Body of pancreas (tissue), 4 donors: ENCODE measurements around the gene SEC24A.

Source experiments
- CTCF ChIP-seq, 7 experiments: fragments of 450-650 bp in 4 of 7; fragments of 200-600 bp in 3 of 7; sonication (generic) in 3 of 7; IDR thresholded peaks; one replicate each; pipeline ENCODE4 v1.5.1; 2016 to 2019; ENCODE audit warnings: antibody characterized with exemption in 7 of 7
- POLR2A ChIP-seq, 3 donors: fragments of 450-650 bp; IDR thresholded peaks; one replicate each; pipeline ENCODE4 v1.6.1; 2016; ENCODE audit warnings: antibody characterized with exemption in 3 of 3, mild to moderate bottlenecking in 2 of 3

- peak; percentile 44 to 96 (median 82) for TF ChIP-seq CTCF (IDR thresholded peaks at IDR 0.05)
- TF ChIP-seq POLR2A (IDR thresholded peaks at IDR 0.05): peak; percentile 67 to 90 (median 83)
Measured at GRCh38 chr5:134758504-134759341, 110.1 kb downstream of the SEC24A start, which contains the start of gene DDX46.
